GM18907 (cell line): ENCODE results near the gene GPR107.

Experiments used
- ATAC-seq: cut with Tn5 transposase; IDR thresholded peaks from one replicate; pipeline ENCODE4 v1.9.1; 2021; ENCODE audit warnings: mild to moderate bottlenecking, moderate library complexity; ENCODE audit not compliant: unreplicated experiment

GPR107 gene

DNA sequence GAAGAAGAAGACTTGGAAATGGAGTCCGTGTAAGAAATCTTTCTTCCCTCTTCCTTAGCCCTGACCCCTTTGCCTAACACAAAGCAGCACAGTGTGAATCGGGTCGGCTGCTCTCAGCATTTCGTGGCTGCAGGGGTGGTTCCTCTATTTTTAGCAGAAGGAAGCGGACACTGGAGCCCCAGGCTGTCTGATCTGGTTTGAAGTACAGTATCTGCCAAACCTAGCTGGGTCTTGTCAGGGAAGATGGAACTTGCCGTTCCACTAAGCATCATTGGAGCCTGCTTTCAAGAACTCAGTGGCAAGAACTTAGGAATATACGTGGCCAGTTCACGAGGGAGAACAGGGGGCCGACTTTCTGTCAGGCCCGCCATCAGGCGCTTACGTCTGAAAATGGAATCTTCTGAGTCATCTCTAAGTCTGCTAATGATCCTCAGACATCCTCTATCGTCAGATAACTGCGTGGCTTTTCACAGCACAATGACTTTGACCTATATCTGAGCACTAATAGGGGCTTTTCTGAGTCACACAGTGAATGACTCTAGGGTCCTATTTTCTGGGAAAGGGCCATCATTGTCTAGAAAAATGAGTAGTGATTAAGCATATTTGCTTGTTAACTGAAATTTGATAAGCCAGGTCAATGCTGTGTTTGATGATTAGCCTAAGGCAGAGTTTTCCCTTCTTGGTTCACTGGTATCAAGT, 75.2 kb downstream of the GPR107 start:
- peak; percentile 59 for ATAC-seq

DNA sequence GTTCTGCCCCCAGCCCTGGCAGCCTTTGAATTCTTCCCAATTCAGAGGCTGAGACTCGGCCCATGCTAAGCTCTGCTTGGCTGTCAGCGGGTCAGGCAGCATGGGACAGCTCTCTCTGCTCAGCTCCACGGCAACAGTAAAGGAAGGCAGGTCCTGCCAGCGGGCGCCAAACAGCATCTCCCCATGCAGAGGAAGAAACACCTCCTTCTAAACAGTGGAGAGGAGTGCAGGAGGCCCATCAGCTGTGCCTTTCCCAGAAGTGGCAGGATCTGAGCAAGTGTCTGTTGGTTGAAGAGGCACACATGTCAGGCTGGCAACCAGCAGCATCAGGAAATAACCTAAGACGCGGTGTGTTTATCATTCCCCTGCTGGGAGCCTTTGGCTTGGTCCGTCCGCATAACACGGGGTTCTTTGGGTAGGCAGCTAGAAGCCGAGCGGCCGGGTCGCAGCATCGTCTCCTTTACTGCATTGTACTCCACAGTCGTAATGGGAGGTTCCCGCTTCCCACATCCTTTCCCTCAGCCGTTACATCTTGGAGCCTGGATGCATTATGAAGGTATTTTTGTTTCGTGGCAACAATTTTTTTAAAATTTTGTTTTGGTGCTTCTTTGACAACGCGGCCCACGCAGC, 75.8 kb downstream of the GPR107 start:
- ATAC-seq, result peak; percentile 3

DNA sequence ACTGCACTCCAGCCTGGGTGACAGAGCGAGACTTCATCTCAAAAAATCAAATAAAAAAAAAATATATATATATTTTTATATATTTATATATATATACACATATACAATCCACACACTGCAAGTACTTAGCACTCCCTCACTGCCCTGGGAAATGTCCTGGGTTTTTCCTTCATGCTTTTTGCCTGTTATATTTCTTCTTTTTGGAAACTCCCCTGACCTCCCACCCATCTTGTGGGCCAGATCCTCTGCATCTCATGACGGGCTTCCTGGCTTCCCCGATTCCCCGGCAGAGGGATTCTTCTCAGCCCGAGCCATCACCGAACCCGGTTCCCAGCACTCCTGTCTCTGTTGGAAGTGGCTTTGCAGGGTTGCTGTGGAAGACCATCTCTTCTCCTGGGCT, 79.0 kb downstream of the GPR107 start:
- no peak for ATAC-seq

DNA sequence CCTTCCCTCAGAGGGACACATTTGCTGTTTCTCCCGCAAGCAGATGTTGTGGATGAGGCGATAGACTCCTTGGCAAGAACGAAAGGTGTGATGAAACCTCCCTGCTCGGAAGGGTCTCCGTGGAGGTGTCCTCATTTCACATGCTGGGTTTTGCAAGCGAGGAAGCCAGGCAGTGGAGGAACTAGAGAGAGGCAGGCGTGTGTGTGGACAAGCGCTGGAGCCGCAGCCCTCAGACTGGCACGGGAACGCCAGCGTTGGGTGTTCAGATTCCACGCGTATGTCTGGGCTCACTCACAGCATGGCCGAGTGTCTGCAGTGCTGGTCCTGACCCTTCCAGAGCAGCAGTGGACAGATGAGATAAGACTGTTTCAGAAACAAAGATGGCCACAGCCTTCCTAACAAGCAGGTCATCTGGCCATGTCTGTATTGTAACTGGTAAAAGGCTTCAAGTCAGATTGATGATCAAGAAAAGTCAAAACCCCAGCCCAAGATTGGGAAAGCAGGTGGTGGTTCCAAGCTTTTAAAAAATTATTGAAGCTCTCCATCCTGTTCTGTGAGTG, 83.5 kb downstream of the GPR107 start:
- no peak for ATAC-seq

DNA sequence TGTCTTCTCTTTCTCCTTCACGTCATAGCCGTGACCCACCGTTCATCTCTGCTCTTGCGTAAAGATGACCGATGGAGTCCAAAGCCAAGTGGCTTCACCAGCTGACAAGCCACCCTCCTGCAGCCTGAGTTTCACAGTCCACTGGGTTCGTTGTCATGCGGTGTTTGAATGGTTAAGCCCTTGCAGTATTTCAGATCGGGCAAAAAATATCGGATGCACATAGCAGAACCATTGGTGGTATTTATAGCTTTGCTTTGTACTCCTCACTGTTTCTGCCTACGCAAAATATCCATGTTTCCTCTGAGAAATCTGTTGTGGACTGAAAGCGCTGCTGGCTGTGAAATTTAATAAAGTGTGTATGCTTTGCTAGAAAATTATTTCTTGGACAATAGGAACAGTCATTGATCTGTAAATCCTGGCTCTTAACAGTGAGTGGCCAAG, 84.0 kb downstream of the GPR107 start:
- ATAC-seq, result no peak

DNA sequence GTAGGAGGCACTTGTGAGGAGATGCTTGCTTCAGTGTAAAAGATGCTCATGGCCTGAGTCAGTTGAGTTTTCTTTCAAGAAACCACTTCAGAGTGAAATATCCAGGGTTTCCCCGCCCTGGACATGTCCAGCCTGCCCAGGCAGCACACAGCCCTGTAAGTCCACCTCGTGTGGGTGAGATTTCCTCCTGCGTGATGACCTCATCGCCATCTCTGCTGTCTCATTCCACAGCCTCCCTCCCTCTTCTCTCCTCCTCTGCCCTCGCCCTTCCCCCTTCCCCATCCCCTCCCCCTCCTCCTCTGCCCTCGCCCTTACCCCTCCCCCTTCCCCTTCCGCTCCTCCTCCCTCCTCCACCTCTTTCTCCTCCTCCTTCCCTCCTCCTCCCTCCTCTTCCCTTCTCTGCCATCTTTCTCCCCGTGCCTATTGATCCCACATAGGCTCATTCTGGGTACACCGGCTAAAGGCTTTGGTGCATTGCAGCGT, 84.5 kb downstream of the GPR107 start:
- no peak for ATAC-seq

DNA sequence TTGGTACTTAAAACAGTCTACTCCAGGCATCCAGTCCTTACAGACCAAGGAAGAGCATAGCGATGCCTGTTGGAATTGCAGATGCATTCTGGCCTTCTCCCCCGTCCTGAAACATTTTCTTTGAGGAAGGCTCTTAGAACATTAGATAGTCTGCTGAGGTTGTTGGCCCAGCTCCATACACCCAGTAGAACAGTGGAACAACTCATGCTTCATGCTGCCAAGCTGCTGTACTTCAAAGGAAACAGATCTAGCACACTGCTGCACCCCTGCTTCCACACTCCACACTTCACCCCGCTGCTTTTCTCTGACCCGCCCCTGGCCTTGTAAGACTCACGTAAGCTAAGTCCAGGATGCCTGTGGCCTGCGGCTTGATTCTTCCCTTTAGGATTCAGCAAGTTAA, 85.1 kb downstream of the GPR107 start:
- ATAC-seq, result no peak

DNA sequence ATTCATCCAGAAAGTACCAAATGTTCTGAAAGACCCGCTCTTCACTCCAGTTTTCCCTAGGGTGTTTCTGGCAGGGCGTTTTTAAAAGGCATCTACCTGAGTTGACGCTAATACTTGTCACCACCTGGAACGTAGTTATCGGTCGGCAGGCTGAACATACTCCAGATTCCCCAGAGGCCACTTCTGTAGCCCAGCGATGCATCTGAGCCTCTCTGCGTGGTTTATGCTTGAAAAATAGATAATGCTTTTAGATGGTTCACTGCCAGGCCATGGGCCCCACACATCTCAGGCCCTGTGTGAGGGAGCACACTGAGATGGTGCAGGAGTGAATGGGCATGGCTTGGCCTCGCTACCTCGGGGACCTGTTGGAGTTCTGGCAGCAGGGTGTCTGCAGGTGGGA, 85.5 kb downstream of the GPR107 start:
- no peak for ATAC-seq

DNA sequence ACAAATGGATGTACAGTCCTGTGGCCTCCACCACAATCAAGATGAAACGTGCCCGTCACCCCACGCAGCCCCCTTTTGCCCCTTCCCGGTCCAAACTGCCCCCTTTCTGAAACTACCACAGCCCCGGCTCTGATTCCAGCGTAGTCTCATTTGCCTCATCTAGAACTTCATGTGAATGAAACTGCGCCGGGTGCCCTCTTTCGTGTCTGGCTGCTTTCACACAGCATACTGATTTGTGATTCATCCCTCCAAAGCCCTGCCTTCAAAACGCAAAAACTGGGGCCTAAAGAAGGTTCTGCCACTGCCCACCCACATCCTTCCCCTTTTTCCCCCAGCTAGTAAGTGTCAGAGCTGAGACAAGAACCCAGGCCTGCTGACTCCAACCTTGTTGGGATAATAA, 87.0 kb downstream of the GPR107 start:
- ATAC-seq, result no peak

DNA sequence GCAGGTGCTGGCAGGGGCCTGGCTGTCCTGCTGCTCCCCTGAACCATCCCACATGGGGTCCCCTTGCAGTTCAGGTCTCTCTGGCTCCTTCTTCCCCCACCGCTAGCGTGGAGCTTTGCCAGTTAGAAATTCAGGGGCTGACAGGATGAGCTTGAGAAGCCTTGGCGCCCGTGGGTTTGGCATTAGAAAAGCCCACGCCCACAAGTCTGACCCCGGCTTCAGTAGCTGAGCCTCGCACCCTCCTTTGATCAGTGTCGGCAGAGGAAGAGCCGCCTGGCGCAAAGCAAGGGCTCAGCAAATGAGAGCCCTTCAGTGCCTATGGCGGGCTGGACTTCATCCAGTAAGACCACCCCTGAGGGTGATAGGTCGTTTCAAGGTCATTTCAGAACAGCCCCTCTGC, 88.3 kb downstream of the GPR107 start:
- no peak for ATAC-seq

DNA sequence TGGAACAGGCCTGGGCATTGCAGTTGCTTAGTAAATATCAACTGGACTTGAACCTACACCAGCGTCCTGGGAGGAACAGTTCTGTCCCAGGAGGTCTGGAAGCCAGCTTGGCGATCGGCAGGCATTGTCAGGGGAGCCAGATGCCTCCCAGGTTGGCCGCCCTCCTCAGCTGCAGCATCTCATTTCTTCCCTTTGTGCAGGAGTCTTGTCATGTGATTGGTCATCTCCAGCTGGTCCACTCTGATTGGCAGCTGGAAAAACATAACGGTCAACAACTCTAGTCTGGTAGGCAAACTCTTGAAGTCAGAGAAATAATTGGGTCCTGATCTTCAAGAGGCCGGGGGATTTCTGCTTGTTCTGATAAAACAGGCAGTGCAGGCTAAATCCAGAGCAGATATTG, 88.9 kb downstream of the GPR107 start:
- no peak for ATAC-seq

DNA sequence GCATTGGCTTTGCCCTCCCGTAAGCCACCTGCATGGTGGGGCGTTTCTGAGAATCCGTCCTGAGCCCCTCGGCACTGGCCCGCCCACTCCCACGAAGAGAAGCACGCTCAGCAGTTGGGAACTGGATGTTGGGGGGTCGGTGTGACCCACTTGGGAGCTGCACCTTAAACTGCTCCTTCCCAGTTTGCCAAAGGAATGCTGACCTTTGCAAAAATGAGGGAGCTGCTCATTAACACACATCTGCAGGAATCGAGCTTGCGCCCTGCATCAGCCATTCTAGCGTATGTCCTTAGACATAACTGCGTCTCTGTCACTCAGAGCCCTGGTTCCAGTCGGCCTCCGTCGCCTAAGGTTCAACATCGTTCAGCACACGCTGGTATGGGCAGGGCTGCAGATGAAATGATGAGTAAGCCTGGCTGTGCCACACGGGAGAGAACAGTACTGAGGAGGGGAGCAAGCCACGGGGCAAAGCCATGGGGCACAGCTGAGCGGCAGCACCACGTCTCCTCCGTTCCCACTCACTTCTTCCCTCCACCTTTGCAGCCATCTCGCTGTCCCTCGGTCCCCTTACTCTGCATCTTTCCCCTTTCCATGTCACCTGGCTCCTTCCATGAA, 89.7 kb downstream of the GPR107 start:
- ATAC-seq, result no peak

DNA sequence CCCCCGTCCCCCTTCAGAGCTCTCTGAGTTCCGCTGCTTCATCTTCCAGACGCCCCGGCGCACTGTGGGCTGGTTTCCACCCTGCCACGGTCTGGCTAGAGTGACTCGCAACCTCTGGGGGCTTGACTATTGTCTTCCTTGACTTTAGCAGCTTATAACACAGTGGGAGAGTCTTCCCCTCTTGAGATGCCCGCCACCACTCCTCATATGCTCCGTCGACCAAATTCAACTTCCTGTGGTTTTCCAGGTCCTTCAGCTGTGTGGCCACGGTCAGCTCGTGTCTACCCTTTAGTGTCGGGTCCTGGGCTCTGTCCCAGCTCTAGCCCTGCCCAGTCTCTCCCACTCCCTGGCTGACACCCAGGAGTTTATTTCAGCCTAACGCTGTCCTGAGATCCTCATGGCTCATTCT, 90.3 kb downstream of the GPR107 start:
- ATAC-seq, result no peak

DNA sequence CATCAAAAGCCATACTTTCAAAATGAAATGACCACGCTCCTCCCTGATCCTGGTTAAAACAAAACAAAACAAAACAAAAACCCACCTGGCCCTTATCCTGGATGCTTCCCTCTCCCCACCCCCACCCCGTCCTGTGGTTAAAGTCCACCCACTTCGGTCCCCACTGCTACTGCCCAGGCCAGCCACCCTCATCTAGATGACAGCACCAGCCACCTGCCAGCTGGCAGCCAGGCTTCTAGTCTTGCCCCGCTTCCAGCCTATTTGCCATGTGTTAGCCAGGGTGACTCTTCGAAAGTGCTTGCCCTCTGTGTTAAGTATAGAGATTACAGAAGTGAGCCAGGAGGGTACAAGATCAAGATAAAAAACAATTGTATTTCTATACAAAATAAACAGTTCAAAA, 91.0 kb downstream of the GPR107 start:
- no peak for ATAC-seq

DNA sequence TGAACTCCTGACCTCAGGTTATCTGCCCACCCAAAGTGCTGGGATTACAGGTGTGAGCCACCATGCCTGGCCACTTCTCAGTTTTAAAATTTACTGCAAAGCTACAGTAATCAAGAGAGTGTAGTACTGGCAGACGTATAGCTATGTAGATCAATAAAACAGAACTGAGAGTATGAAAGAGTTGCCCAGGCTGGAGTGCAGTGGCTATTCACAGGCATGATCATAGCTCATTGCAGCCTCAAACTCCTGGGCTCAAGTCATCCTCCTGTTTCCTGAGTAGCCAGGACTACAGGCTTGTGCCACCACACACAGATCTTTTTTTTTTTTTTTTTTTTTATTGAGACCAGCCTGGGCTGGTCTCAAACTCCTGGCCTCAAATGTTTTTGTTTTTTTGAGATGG, 92.0 kb downstream of the GPR107 start:
- no peak for ATAC-seq

DNA sequence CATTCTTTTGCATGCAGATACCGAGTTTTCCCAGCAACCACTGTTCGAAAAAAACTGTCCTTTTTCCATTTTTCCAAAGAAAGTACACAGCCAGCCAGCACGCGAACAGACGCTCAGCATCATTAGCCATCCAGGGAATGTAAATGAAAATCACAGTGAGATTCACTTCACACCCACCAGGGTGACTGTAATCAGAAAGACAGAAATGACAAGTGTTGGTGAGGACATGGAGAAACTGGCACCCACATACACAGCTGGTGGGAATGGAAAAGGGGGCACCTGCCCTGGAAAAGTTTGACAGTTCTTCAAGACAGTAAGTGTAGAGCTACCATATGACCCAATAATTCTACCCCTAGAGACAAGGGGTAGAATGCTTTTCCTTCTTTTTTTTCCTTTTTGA, 93.5 kb downstream of the GPR107 start:
- ATAC-seq, result no peak

DNA sequence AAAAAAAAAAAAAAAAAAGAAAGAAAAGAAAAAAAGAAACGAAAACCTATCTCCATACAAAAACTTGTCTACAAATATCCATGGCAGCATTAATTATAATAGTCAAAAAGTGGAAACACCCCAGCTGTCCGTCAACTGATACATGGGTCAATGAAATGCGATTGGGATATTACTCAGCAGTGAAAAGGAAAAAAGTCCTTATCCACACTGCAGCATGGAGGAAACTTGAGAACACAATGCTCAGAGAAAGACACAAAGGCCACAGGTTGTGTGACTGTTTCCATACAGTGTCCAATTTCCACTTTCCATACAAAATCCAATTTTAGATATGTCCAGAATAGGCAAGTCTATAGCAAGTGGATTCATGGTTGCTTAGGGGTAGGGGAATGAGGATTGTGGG, 94.2 kb downstream of the GPR107 start:
- ATAC-seq, result no peak

DNA sequence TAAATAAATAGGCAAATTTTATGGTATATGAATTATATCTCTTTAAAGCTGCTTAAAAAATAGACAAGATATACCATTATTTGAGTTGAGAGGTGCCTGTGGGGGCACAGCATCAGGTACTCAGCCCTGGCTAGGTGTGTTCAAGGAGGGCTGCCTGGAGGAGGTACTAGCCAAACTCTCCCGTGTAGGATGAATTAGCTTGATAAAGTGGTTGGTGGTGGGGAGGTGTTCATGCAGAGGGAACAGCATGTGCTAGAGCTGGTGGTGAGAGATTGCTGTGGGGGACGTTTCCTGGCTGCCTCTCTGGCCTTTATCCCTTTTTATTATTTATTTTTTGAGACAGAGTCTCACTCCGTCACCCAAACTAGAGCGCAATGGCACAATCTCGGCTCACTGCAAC, 95.3 kb downstream of the GPR107 start:
- ATAC-seq, result no peak

DNA sequence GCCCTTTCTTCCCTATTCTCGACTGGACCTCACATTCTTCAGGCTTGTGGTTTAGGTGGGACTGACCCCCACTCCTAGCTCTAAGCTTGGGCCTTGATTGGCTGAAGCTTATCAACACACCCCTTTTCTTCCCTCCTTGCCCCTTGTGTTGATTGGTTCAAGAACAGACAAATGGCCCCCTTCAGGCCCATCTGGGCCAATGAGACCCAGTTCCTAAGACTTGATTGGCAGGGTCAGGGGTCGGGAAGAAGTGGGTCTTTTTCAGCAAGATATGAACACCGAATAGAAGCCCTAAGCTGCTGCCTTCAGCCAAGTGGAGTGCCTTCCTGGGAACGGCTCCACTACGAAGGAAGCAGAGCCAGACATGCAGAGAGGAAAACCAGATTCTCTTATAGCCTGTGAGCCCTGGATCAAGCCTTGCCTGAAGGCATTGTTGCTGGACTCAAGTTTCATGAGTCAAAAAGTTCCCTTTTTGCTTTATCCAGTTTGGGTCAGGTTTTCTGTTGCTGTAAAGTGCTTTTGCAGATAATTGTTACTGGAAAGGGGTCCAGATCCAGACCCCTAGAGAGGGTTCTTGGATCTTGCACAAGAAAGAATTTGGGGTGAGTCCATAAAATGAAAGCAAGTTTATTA, 96.1 kb downstream of the GPR107 start:
- no peak for ATAC-seq

DNA sequence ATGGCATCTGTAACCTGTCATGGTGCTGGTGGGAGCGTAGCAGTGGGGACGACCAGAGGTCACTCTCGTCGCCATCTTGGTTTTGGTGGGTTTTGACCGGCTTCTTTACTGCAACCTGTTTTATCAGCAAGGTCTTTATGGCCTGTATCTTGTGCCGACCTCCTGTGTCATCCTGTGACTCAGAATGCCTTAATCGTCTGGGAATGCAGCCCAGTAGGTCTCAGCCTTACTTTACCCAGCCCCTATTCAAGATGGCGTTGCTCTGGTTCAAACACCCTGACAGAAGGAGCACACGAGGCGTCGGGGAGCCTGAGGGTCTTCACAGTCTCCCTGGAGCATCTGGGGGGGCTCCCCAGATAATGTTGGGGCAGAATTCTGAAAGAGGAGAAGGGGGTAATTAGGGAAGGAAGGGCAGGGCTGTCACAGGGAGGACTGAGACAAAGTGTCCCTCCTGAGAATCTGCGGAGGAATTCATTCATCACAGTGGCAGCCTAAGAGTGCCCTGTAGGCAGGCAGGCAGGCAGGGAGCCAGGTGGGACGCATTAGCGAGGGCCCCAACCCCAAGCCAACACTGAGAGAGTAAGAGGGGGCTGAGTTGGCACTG, 97.2 kb downstream of the GPR107 start:
- ATAC-seq, result no peak

DNA sequence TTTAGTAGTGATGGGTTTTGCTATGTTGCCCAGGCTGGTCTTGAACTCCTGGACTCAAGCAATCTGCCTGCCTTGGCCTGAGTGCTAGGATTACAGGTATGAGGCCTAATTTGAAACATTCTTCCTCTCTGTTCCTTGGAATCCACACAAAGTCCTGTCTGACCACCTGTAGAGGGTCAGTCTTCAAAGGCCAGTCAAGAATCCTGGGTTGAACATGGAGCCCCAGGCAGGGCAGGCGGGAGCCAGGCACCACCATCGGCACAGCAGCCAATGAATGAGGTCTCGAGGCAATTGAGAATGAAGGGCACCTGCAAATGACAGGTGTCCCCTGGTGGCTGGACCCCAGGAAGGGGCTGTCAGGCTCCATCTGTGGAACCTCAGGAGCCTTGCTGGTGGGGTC, 101.1 kb downstream of the GPR107 start:
- ATAC-seq, result no peak
